IPS-18c (cell line): ENCODE results near the gene TMEM30B.

ENCODE experiments used
- H3K4me3 ChIP-seq: 2 replicates; pipeline ENCODE4 v1.7.0; 2013; ENCODE audit warnings: low read depth, mild to moderate bottlenecking, low read length, moderate library complexity; ENCODE audit not compliant: insufficient read depth
- H3K9me3 ChIP-seq: one replicate; pipeline ENCODE4 v1.6.1; 2013; ENCODE audit warnings: mild to moderate bottlenecking, low read length, moderate library complexity; ENCODE audit not compliant: control insufficient read depth, insufficient read depth

The TMEM30B gene

GRCh38 chr14:61279082-61279481, 2.1 kb downstream of the TMEM30B start:
- Histone ChIP-seq H3K9me3 (peaks cover 2% of the 10 kb centered on the region), H3K4me3 (no peak overlapping the region)

DNA sequence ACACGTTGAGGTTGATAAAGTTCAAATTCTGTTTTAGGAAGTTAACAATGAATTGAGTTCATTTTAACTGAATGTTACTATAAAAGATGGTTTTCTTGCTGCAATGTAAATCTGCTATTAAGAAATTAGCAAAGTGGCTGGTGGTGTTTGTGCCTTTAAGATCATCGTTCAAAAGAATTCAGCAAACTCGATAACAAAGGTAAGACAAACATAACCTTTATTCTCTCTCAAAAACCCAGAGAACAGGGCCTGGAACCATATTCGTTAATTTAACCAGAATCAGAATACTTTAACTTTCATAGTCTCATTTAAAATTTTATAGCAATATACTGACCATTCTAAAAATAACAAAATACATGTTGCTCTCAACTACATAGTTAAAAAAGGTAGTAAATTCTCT, 3.4 kb downstream of the TMEM30B start:
- Histone ChIP-seq H3K4me3 (no peak overlapping the region), H3K9me3 (peaks cover 2% of the 10 kb centered on the region)

DNA sequence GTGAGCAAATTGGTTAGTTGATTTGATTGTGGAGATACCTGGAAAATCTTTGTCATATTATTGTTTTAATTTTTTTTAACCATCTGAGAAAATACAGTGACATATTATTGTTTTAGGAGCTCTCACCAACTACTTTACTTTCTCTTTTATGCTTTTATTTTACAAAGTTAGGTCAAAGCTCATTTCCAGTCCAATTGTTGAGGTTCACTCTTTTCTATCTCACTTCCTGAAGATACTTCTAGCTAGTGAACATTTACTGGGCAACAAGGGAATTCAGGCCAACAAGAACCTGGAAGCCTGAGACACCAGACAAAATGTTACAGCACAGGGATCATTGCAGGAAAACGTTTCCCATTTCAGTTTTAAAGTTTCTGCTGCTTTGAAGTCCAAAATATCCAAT, 3.9 kb downstream of the TMEM30B start:
- no peak overlapping the region for H3K4me3 ChIP-seq
- H3K9me3 ChIP-seq, result peaks cover 2% of the 10 kb centered on the region

DNA sequence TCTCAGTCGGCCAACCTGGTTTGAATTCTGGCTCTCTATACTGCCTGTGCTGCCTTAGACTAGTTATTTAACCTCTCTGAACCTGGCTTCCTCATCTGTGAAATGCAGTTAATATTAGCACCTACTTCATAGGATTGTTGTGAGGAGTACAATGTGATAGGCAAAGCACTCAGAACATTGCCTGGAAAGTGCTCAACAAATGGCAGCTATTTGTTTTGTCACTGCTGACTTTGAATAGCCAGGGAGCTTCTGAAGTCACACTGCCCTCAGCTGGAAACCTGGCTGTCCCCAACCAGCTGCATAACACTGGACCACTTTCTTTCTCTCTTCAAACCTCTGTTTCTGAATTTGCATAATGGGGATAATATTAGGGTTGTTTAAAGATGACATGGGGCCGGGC, 9.6 kb downstream of the TMEM30B start:
- no peaks in the 10 kb centered on the region for H3K9me3 ChIP-seq
- no peak overlapping the region for H3K4me3 ChIP-seq

GRCh38 chr14:61270714-61271113, 10.4 kb downstream of the TMEM30B start:
- Histone ChIP-seq H3K4me3 (no peak overlapping the region), H3K9me3 (no peaks in the 10 kb centered on the region)

- H3K4me3 ChIP-seq, result peak overlapping the region; percentile 2; the same call in 1 of the 2 replicates
- no peaks in the 10 kb centered on the region for H3K9me3 ChIP-seq
Measured at GRCh38 chr14:61269321-61270083, 11.6 kb downstream of the TMEM30B start.

DNA sequence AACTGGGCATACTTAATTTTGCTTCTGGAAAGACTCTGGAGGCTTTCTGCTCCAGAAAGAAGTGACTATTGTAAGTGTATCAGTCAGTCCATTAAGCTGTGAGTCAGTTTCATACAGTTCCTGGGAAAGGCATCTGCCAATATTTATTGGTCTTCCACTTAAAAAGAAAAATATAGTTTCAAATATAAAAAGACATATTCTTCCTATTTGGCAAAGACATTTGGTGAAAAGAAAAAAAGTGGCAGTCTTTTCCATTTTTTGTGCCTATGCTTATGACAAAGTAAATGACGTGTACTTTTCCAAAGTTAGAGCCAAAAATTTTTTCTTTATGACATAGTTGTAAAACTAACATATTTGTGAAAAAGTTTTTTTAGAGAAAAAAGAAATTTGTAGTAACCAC, 12.3 kb downstream of the TMEM30B start:
- H3K9me3 ChIP-seq, result no peaks in the 10 kb centered on the region
- H3K4me3 ChIP-seq, result no peak overlapping the region

DNA sequence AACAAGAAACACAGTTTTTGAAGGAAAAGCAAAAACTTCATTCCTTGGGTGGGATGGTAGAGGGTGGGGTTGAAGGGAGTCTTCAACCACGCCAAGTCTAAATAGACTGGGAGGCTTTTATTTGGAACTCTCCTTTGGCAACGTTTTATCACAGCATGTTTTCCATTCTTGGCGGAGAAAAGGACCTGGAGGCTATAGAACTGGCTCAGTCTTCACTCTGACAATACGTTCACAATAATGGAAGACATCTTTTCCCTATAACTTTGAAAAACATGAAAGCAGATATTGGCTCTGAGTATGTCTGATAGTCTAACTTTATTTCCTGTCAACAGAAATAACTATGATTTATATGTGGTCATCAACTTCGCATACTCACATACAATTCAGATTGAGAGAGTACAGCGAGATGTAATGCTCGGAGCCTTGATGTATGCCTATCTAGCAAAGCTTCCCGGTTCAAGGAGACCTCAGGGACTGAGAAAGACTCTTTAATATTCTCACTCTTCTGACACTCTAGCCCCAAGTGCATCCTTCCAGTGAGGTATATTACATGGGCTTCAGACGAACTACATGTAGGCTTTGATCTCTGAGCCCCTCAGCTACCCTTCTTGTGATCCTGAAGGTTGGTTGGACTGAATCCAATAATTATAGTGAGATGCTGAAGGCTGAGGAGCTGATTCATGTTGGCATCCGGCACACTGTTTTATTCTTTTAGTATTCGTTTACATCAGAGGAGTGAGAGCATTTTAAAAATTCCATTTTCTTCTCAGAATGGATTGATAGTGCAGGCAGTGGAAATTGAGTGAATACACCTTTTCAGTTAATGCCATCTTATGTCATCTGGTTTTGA, 14.0 kb downstream of the TMEM30B start:
- no peaks in the 10 kb centered on the region for H3K9me3 ChIP-seq
- no peak overlapping the region for H3K4me3 ChIP-seq

DNA sequence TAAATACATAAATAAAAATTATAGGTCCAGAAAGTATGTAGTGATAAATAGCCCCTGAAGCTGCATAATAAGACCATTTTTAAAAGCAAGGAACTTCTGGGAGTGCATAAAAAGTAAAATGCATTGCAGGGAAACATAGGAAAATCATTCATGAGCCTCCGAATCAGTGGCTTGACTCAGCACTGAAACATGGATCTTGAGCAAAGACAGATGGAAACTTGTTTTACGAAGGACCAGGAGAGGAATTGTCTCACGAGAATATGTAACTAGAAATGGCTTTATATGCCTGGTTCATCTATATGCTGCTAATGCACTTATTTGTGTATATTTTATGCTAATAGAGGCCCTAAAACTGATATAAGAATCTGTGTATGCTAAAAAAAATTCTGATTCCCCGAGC, 14.7 kb downstream of the TMEM30B start:
- no peaks in the 10 kb centered on the region for H3K9me3 ChIP-seq
- no peak overlapping the region for H3K4me3 ChIP-seq

DNA sequence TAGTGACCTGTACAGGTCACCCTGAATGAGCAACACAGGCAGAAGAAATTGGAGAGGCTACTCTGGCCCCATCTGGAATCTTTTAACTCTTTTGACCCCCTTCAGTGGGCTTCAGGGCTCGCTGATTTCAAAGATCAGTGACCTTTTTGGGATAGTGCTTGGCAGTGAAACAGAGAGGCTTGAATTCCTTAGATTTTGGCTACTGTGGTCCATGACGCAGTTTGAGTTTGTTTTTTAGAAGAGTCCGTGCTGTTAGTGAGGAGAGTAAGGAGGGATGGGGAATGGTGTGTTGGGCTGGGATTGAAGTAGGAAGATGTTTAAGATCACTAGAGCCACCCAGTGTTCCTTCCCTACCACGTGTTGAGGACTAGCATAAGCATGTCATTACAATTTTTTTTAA, 16.5 kb downstream of the TMEM30B start:
- no peak overlapping the region for H3K4me3 ChIP-seq

GRCh38 chr14:61264010-61264571, 17.0 kb downstream of the TMEM30B start:
- no peaks in the 10 kb centered on the region for H3K9me3 ChIP-seq
- no peak overlapping the region for H3K4me3 ChIP-seq

More for the DNA sequence above, 16.5 kb downstream of the TMEM30B start:
- no peaks in the 10 kb centered on the region for H3K9me3 ChIP-seq

GRCh38 chr14:61262082-61262481, 19.1 kb downstream of the TMEM30B start:
- Histone ChIP-seq H3K9me3 (no peaks in the 10 kb centered on the region), H3K4me3 (no peak overlapping the region)

DNA sequence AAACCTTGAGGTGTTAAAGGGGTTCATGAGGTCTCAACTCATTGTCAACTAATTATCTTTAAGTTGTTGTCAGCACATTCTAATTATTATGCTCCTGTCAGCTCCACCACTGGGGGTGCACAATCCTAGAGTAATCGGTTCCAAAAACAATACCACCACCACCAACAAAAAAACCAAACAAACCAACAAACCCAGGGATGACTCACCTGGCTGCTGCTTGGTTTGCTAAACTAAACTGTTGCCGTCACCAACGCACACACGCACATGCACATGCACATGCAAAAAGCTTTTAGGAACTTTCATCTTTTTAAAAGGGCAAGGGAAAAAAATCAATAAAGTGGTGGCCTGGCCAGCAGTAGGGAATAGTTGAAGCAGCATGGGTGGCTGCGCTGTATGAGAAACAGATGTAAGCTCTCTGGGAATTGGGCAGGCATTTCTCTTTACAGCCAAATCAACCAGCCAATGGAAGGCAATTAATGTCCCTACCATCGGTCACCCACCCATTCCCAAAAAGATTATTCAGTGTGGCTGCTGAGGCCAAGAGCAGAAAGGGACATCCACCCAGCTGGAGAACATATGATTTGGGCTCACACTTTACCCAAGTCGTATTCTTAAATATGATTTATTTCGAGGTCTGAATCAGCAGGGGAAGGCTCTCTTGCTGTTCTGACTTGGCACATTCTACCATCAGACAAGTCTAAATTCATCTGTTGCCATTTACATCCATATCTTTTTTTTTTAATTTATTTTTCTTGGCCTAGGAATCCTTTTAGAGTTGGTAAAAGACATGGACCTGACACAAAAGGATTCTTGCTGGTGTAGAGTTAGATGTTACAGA, 20.0 kb downstream of the TMEM30B start:
- Histone ChIP-seq H3K9me3 (no peaks in the 10 kb centered on the region), H3K4me3 (no peak overlapping the region)

- Histone ChIP-seq H3K9me3 (no peaks in the 10 kb centered on the region), H3K4me3 (no peak overlapping the region)
Measured at GRCh38 chr14:61258985-61259384, 22.2 kb downstream of the TMEM30B start.

DNA sequence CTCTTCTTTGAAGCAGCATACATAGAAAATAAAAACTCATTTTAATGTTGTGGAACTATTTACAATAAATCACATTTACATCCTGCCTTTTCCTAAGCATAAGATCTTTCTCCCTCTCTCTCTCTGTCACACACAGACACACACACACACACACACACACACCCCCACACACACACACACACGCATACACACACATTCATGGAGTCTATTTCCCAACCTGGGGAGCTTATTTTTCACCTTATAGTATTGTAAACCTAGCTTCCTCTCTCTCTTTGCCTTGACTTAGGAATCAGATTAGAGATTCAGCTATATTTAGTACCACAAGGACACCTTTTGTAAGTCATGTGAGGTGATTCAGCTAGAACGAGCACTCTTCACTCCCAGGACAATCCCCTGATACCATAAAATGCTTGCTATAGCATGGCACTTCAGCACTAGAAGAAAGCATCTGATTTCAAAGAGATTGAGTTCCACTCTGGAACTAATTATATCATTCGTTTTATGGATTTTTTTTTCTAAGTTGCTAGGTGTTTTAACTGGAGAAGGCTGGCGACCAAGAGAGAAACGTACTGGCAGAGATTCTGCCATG, 23.6 kb downstream of the TMEM30B start:
- no peaks in the 10 kb centered on the region for H3K9me3 ChIP-seq
- no peak overlapping the region for H3K4me3 ChIP-seq

DNA sequence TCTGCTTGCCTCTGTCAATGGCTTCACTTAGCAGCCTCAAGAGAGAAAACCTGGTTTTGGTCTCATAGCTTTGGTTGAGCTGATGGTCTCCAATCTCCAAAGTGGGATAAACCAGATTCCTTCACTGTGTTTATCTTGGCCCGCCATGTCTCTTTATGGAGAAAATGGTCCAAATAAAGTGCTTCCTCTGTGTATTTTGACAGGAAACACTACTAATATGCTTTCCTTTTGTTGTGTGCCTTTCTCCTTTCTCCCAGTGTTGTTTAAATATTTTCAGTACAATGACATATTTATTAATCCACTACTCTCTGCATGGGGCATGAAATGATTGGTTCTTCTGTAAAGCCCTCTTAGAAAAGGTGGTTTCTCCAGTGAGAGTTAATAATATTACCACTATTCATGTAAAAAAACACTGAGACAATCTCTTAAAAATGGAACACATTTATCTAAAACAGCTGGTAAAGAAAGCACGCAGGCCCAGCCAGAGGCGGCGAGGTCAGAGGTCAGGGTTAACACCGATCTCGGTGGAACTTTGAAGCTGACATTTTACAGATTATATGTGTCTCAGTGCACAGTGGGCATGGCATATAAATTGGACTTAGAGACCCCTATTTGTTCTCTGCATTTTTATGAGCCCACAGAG, 24.2 kb downstream of the TMEM30B start:
- H3K9me3 ChIP-seq, result no peaks in the 10 kb centered on the region
- H3K4me3 ChIP-seq, result no peak overlapping the region
